Spinal cord (tissue), 10 donors: ENCODE data around the gene LZTR1. TPM values are rescaled to one million over a fixed set of nuclear protein-coding genes. Genes with fewer than 3 reads are reported as not detected.
A peak's percentile ranks its signal among the peaks of the same experiment; 100 is the strongest.
"Not testable (repeated sequence)": the region's sequence is repeated elsewhere in the genome, so short reads cannot be mapped to it uniquely, and the experiment has no call there.

Experiments used
- DNase-seq, 6 donors: peaks; one replicate each; pipeline versions ENCODE4 v3.0.0 to v3.0.0-alpha.2; 2013 to 2015; ENCODE audit warnings: low spot score in 6 of 6, low read depth in 4 of 6
- H3K27ac ChIP-seq: one replicate; pipeline ENCODE4 v1.5.1; 2013; ENCODE audit warnings: low read depth, low read length, control low read depth
- H3K27me3 ChIP-seq: one replicate; pipeline ENCODE4 v1.6.1; 2013; ENCODE audit warnings: low read length; ENCODE audit not compliant: control insufficient read depth, insufficient read depth
- H3K36me3 ChIP-seq: one replicate; pipeline ENCODE4 v1.6.1; 2013; ENCODE audit warnings: low read length; ENCODE audit not compliant: control insufficient read depth, insufficient read depth
- H3K4me1 ChIP-seq: one replicate; pipeline ENCODE4 v1.6.1; 2013; ENCODE audit warnings: low read length; ENCODE audit not compliant: control insufficient read depth, insufficient read depth
- H3K4me3 ChIP-seq: one replicate; pipeline ENCODE4 v1.5.1; 2013; ENCODE audit warnings: low read depth, low read length, control low read depth
- H3K9me3 ChIP-seq: one replicate; pipeline ENCODE4 v1.6.1; 2013; ENCODE audit warnings: low read length; ENCODE audit not compliant: control insufficient read depth, insufficient read depth
- WGBS: methylation state at CpG from one replicate; pipeline ENCODE4 v1.1.5; 2013; ENCODE audit warnings: missing lambda C conversion rate; ENCODE audit not compliant: insufficient coverage; 5-methylcytosine and 5-hydroxymethylcytosine counted together
- long read RNA-seq, 4 donors: transcript quantifications; one replicate each; lab custom pipeline, GENCODE V29; 2026
- polyA plus RNA-seq, 2 donors: library from polyadenylated mRNA; unstranded; fragments of 120-200 nt; gene quantifications; one replicate each; pipeline ENCODE4 v1.2.1, GENCODE V29; 2013; ENCODE audit not compliant: insufficient read length in 2 of 2
- total RNA-seq, 2 donors: library from RNA; depleted of rRNA in 1 of 2; stranded (reverse); fragments of 120-200 nt in 1 of 2; fragments of >200 nt in 1 of 2; gene quantifications; one replicate each; pipeline versions ENCODE4 v1.2.3 to v1.2.4, GENCODE V29; 2013 to 2014
- donor health status: healthy.

LZTR1 gene
- 10 to 100 TPM; 44.8 to 66.6 TPM for total RNA-seq
- 10 to 100 TPM; 68.5 to 93.6 TPM for polyA plus RNA-seq
- long read RNA-seq, donor 1, full-length matches to known transcripts: 6 of 45 reads
- long read RNA-seq, donor 1, partial matches to known transcripts: 26 of 45 reads
- long read RNA-seq, donor 1, other reads (novel, unspliced or antisense): 13 of 45 reads
- long read RNA-seq, donor 2, full-length matches to known transcripts: 3 of 3 reads
- long read RNA-seq, donor 2, partial matches to known transcripts: 0 of 3 reads
- long read RNA-seq, donor 2, other reads (novel, unspliced or antisense): 0 of 3 reads
- long read RNA-seq, donor 3, full-length matches to known transcripts: 4 of 4 reads
- long read RNA-seq, donor 3, partial matches to known transcripts: 0 of 4 reads
- long read RNA-seq, donor 3, other reads (novel, unspliced or antisense): 0 of 4 reads
- long read RNA-seq, donor 4, full-length matches to known transcripts: 2 of 2 reads
- long read RNA-seq, donor 4, partial matches to known transcripts: 0 of 2 reads
- long read RNA-seq, donor 4, other reads (novel, unspliced or antisense): 0 of 2 reads

DNA sequence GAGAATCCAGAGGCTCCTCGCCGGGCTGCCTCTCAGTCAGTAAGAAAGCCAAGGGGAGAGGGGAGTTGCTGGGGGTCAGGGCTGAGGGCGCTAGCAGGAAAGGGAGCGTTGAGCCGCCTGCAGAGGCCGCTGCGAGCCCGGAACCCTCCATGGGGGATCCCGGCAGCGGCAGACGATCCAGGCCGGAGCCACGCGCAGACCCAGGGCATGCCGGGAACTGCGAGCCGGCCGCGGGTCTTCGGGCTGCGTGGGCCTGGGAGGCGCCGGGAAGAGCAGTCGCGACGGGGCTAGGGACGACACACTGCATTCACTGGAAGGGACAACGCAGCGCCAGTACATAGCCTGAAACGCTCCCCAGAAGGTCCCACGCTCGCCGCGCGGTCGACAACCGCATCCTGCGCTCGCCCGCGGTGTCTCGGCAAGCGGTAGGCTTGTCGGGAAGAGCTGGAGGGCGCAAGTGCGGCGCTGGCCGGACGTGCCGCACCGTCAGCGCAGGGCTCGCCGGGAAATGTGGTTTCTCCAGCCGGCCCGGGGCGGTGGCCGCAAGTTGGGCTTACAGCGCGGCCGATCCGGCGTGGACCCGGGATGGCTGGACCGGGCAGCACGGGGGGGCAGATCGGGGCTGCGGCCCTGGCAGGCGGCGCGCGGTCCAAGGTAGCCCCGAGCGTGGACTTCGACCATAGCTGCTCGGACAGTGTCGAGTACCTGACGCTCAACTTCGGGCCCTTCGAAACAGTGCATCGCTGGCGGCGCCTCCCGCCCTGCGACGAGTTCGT, at the start of gene LZTR1:
LZTR1 (plus strand) TSS at position 511 of the 776 bp plus-strand sequence; CDS start at position 586, 75 bp downstream.
- peaks cover 27% of the 10 kb centered on the region for H3K36me3 ChIP-seq
- H3K4me3 ChIP-seq: peak within 1 kb of the TSS; percentile 87
- peak within 1 kb of the TSS; percentile 91 for H3K27ac ChIP-seq
- H3K27me3 ChIP-seq: no peaks in the 10 kb centered on the region
- DNase-seq: peak; percentile 65 to 95 (median 84)
- WGBS: under 1% methylated on average over 87 of the region's 87 CpGs
- peaks cover 43% of the 10 kb centered on the region for H3K4me1 ChIP-seq
- no peaks in the 10 kb centered on the region for H3K9me3 ChIP-seq

DNA sequence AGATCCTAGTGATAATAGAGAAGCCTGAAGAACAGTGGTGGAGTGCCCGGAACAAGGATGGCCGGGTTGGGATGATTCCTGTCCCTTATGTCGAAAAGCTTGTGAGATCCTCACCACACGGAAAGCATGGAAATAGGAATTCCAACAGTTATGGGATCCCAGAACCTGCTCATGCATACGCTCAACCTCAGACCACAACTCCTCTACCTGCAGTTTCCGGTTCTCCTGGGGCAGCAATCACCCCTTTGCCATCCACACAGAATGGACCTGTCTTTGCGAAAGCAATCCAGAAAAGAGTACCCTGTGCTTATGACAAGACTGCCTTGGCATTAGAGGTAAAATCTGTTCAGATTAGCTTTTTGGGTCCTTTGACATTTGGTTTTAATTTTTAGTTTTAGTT, 48.2 kb upstream of the LZTR1 start:
- DNase-seq: no peak
- Histone ChIP-seq H3K36me3 (peaks cover 28% of the 10 kb centered on the region), H3K4me1 (peaks cover 7% of the 10 kb centered on the region), H3K9me3 (no peaks in the 10 kb centered on the region), H3K27me3 (no peaks in the 10 kb centered on the region), H3K27ac (no peak overlapping the region), H3K4me3 (no peak overlapping the region)
- 96% methylated on average over 4 of the region's 7 CpGs for WGBS

DNA sequence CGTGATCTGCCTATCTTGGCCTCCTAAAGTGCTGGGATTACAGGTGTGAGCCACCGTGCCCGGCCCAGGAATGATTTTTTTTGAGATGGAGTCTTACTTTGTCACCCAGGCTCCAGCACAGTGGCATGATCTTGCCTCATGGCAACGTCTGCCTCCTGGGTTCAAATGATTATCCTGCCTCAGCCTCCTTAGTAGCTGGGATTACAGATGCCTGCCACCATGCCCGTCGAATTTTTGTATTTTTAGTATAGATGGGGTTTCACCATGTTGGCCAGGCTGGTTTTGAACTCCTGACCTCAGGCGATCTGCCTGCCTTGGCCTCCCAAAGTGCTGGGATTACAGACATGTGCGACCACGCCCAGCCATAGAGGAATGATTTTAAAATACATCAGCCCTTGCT, 47.0 kb upstream of the LZTR1 start:
- H3K36me3 ChIP-seq: peaks cover 28% of the 10 kb centered on the region
- not testable (repeated sequence) for DNase-seq, H3K9me3 ChIP-seq, H3K27me3 ChIP-seq, H3K4me3 ChIP-seq, H3K27ac ChIP-seq, H3K4me1 ChIP-seq
- whole genome bisulfite sequencing: 96% methylated on average over 3 of the region's 9 CpGs

DNA sequence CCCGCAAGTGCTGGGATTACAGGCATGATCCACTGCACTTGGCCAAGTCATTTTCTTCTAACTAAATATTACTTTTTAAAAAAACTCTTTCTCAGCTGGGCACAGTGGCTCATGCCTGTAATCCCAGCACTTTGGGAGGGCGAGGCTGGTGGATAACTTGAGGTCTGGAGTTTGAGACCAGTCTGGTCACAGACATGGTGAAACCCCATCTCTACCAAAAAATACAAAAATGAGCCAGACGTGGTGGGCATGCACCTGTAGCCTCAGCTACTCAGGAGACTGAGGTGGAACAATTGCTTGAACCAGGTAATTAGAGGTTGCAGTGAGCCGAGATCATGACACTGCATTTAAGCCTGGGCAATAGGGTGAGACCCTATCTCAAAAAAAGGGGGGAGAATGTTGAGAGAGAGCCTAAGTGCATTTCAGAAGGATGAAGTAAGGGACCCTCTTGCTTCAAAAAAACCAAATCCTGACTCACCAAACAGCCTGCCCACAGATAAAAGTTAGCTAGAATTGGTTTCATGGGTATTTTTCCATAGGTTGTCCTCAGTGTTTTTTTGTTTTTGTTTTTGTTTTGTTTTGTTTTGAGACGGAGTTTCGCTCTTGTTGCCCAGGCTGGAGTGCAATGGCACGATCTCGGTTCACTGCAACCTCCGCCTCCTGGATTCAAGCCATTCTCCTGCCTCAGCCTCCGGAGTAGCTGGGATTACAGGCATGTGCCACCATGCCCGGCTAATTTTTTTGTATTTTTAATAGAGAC, 46.1 kb upstream of the LZTR1 start:
- not testable (repeated sequence) for H3K27me3 ChIP-seq, DNase-seq, H3K4me1 ChIP-seq, H3K27ac ChIP-seq, H3K9me3 ChIP-seq, H3K4me3 ChIP-seq
- peaks cover 28% of the 10 kb centered on the region for H3K36me3 ChIP-seq
- 96% methylated on average over 9 of the region's 11 CpGs for WGBS

DNA sequence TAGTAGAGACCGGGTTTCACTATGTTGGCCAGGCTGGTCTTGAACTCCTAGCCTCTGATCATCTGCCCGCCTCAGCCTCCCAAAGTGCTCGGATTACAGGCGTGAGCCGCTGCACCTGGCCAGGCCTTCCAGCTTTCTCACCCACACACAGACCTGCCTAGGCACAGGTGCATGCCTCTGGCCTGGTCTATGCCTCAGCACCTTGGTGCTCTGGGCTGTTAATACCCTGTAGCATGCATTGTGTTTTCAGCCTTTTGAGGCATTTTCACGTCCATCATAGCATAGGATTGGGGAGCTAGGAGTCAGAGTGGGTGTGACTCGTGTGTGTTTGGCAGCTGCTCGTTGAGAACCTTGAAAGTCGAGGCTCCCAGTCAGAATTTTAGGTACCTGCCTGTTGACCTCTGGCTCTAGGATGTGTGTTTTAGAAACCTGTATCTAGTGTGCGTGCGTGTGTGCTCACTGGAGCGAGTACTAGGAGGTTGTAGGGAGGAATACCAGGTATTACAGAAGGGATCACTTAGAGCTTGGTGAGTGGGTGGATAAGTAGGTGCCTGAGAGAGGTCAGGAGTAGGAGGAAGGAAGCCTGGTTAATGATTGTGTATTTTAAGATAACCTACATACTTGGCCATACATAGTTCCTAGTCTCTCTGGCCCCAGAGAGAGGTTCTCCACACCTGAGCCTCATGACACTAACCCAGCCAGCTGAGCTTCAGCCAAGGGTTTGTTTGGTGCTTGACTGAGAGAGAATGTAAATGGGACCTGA, 44.9 kb upstream of the LZTR1 start:
- H3K27me3 ChIP-seq: no peaks in the 10 kb centered on the region
- peaks cover 28% of the 10 kb centered on the region for H3K36me3 ChIP-seq
- peaks cover 10% of the 10 kb centered on the region for H3K4me1 ChIP-seq
- H3K27ac ChIP-seq: no peak overlapping the region
- no peak overlapping the region for H3K4me3 ChIP-seq
- no peaks in the 10 kb centered on the region for H3K9me3 ChIP-seq
- WGBS: 92% methylated on average over 8 of the region's 12 CpGs
- no peak for DNase-seq

DNA sequence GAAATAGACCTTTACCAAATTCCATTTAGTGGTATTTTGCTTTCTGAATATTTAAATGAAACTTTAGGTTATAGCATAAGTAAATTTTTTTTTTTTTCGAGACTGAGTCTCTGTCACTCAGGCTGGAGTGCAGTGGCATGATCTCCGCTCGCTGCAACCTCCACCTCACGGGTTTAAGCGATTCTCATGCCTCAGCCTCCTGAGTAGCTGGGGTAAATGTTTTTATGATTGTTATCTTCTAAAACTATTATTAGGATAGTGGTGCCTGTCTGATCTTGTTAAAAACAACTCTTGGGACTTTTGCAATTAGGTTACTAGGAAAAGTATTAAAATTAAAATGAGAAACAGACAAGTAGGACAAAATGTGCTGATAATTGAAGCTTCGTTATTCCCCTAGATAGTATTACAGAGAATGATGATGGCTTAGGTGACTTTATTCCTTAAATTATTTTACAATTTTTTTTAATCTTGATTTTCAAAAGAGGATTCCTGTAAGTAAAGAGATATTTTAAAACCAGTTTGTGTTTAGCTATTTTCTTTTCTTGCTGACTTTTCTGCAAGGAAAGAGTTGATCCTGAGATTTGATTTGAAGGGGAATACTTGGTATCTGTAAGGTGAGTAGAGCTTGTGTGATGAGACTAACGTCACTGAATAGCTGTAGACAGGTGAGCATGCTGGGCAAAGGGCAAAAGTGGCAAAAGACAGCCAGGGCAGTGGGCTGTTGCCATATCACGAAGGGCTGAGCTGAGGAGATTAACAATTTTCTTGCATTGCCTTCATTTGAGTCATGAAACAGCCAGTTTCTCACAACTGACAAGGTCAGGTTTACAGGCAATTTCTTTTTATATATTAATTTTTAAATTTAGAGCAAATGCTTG, 44.1 kb upstream of the LZTR1 start:
- no peak overlapping the region for H3K4me3 ChIP-seq
- H3K27ac ChIP-seq: no peak overlapping the region
- H3K9me3 ChIP-seq: no peaks in the 10 kb centered on the region
- peaks cover 10% of the 10 kb centered on the region for H3K4me1 ChIP-seq
- peak in 1 of 6 donors; percentile 56 for DNase-seq
- 50% methylated on average over 1 of the region's 8 CpGs for WGBS
- peaks cover 28% of the 10 kb centered on the region for H3K36me3 ChIP-seq
- no peaks in the 10 kb centered on the region for H3K27me3 ChIP-seq

DNA sequence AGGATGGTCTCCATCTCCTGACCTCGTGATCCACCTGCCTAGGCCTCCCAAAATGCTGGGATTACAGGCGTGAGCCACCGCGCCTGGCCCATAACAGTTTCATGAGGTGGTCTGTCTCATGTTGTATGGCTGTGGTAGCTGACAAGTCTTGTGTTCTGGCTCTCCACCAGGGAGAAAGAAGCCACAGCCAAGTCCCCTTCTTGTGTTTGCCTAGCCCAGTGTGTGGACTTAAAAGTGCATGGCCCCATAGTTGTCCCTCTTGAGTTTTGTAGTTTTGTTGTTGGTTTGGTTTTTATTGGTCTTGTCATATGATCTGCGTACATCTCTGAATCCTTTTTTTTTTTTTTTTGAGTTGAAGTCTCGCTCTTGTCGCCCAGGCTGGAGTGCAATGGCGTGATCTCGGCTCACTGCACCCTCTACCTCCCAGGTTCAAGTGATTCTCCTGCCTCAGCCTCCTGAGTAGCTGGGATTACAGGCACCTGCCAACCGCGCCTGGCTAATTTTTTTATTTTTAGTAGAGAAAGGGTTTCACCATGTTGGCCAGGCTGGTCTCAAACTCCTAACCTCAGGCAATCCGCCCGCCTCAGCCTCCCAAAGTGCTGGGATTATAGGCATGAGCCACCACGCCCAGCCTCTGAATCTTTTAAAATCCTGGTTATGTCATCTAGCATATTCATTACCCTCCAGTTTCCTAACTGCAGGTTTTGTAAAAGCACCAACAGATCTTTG, 42.5 kb upstream of the LZTR1 start:
- not testable (repeated sequence) for H3K4me1 ChIP-seq, H3K27ac ChIP-seq, H3K27me3 ChIP-seq, DNase-seq, H3K4me3 ChIP-seq, H3K9me3 ChIP-seq
- peaks cover 24% of the 10 kb centered on the region for H3K36me3 ChIP-seq
- WGBS: 90% methylated on average over 5 of the region's 14 CpGs

DNA sequence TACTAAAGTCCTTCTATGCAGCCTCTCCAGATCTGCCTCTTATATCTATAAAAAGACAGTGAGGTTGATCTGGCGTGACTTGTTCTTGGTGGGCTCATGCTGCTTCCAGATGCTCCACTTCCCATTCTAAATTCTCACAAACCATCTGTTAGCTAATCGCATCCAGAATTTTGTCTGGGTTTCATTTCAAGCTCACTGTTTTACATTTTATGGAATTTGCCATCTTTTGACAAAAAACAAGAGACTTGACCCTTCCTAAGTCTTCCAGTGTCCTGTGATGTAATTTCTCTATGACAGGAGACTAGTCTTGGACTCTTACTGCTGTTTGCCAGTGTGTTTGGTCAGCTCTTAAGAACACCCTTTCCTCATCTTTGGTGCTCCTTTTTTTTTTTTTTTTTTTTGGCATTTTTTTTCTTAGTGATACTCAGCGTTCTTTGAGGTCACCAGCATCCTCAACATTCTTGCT, 41.9 kb upstream of the LZTR1 start:
- H3K4me1 ChIP-seq: peaks cover 10% of the 10 kb centered on the region
- peak in 2 of 6 donors; percentile 66 to 80 for DNase-seq
- peaks cover 18% of the 10 kb centered on the region for H3K36me3 ChIP-seq
- no peaks in the 10 kb centered on the region for H3K27me3 ChIP-seq
- no peak overlapping the region for H3K27ac ChIP-seq
- H3K4me3 ChIP-seq: no peak overlapping the region
- WGBS: 17% methylated on average over 1 of the region's 3 CpGs
- no peaks in the 10 kb centered on the region for H3K9me3 ChIP-seq
